GM18873 (cell line): ENCODE data around the gene ATG7.
"Not testable (repeated sequence)": the region's sequence is repeated elsewhere in the genome, so short reads cannot be mapped to it uniquely, and the experiment has no call there.

Experiments used
- ATAC-seq: cut with Tn5 transposase; IDR thresholded peaks from one replicate; pipeline ENCODE4 v1.9.1; 2021; ENCODE audit warnings: mild to moderate bottlenecking, moderate library complexity, moderate number of reproducible peaks; ENCODE audit not compliant: unreplicated experiment, low FRiP score

Gene ATG7

GRCh38 chr3:11413071-11413470 lies 140.9 kb downstream of the ATG7 start:
- ATAC-seq: no peak

- no peak for ATAC-seq
Measured at GRCh38 chr3:11415099-11415498, 142.9 kb downstream of the ATG7 start.

GRCh38 chr3:11420066-11420465 lies 147.9 kb downstream of the ATG7 start:
- ATAC-seq: no peak

- ATAC-seq: no peak
Measured at GRCh38 chr3:11422291-11422690, 150.1 kb downstream of the ATG7 start.

GRCh38 chr3:11423868-11424267 lies 151.7 kb downstream of the ATG7 start:
- ATAC-seq: no peak

GRCh38 chr3:11424277-11424676 lies 152.1 kb downstream of the ATG7 start:
- ATAC-seq: no peak

- ATAC-seq: no peak
Measured at GRCh38 chr3:11430207-11430606, 158.0 kb downstream of the ATG7 start.

GRCh38 chr3:11430624-11431023 lies 158.4 kb downstream of the ATG7 start:
- no peak for ATAC-seq

- ATAC-seq: no peak
Measured at GRCh38 chr3:11431319-11431718, 159.1 kb downstream of the ATG7 start.

GRCh38 chr3:11434017-11434526 lies 161.9 kb downstream of the ATG7 start:
- no peak for ATAC-seq

- no peak for ATAC-seq
Measured at GRCh38 chr3:11434563-11435096, 162.4 kb downstream of the ATG7 start.

GRCh38 chr3:11435440-11436165 lies 163.4 kb downstream of the ATG7 start:
- no peak for ATAC-seq

- no peak for ATAC-seq
Measured at GRCh38 chr3:11436775-11437174, 164.6 kb downstream of the ATG7 start.

GRCh38 chr3:11437506-11437905 lies 165.3 kb downstream of the ATG7 start:
- no peak for ATAC-seq

- ATAC-seq: no peak
Measured at GRCh38 chr3:11438646-11439045, 166.4 kb downstream of the ATG7 start.

GRCh38 chr3:11441346-11441745 lies 169.1 kb downstream of the ATG7 start:
- ATAC-seq: not testable (repeated sequence)

GRCh38 chr3:11444404-11444803 lies 172.2 kb downstream of the ATG7 start:
- ATAC-seq: no peak

- not testable (repeated sequence) for ATAC-seq
Measured at GRCh38 chr3:11445193-11445592, 173.0 kb downstream of the ATG7 start.

GRCh38 chr3:11445883-11446282 lies 173.7 kb downstream of the ATG7 start:
- ATAC-seq: no peak

- no peak for ATAC-seq
Measured at GRCh38 chr3:11447584-11448200, 175.5 kb downstream of the ATG7 start.

- no peak for ATAC-seq
Measured at GRCh38 chr3:11450015-11450414, 177.8 kb downstream of the ATG7 start.

GRCh38 chr3:11452312-11452711 lies 180.1 kb downstream of the ATG7 start:
- ATAC-seq: no peak
